CD1c-positive myeloid dendritic cell (primary cell): ENCODE data around the gene UVSSA.
"Not testable (repeated sequence)": the region's sequence is repeated elsewhere in the genome, so short reads cannot be mapped to it uniquely, and the experiment has no call there.

Experiments used
- DNase-seq: peaks from one replicate; pipeline ENCODE4 v3.0.0-alpha.2; 2016; ENCODE audit errors: extremely low spot score

Gene UVSSA

GRCh38 chr4:1376841-1377605, 30.0 kb downstream of the UVSSA start:
- DNase-seq, result no peak

- no peak for DNase-seq
Measured at GRCh38 chr4:1377606-1378261, 30.7 kb downstream of the UVSSA start.

GRCh38 chr4:1378559-1379231, 31.7 kb downstream of the UVSSA start:
- no peak for DNase-seq

- no peak for DNase-seq
Measured at GRCh38 chr4:1379351-1379781, 32.4 kb downstream of the UVSSA start.

GRCh38 chr4:1379801-1380331, 32.9 kb downstream of the UVSSA start:
- no peak for DNase-seq

- DNase-seq, result no peak
Measured at GRCh38 chr4:1380368-1381151, 33.6 kb downstream of the UVSSA start.

GRCh38 chr4:1381181-1381621, 34.2 kb downstream of the UVSSA start:
- no peak for DNase-seq

GRCh38 chr4:1381944-1382541, 35.0 kb downstream of the UVSSA start:
- DNase-seq, result no peak

- no peak for DNase-seq
Measured at GRCh38 chr4:1382776-1383727, 36.0 kb downstream of the UVSSA start.

GRCh38 chr4:1383728-1384591, 37.0 kb downstream of the UVSSA start:
- no peak for DNase-seq

GRCh38 chr4:1384675-1385372, 37.8 kb downstream of the UVSSA start:
- no peak for DNase-seq

- DNase-seq, result no peak
Measured at GRCh38 chr4:1385373-1386340, 38.6 kb downstream of the UVSSA start.

- DNase-seq, result not testable (repeated sequence)
Measured at GRCh38 chr4:1393363-1393762, 46.4 kb downstream of the UVSSA start.

- no peak for DNase-seq
Measured at GRCh38 chr4:1393866-1394265, 46.9 kb downstream of the UVSSA start.

- DNase-seq, result not testable (repeated sequence)
Measured at GRCh38 chr4:1394554-1395388, 47.8 kb downstream of the UVSSA start.

- DNase-seq, result not testable (repeated sequence)
Measured at GRCh38 chr4:1395389-1395820, 48.4 kb downstream of the UVSSA start.
